GM18502 (cell line): ENCODE data around the gene DYNC1H1.

ENCODE experiments used
- ATAC-seq: cut with Tn5 transposase; IDR thresholded peaks from one replicate; pipeline ENCODE4 v1.9.1; 2021; ENCODE audit warnings: mild to moderate bottlenecking; ENCODE audit not compliant: unreplicated experiment, poor library complexity

DYNC1H1 gene

DNA sequence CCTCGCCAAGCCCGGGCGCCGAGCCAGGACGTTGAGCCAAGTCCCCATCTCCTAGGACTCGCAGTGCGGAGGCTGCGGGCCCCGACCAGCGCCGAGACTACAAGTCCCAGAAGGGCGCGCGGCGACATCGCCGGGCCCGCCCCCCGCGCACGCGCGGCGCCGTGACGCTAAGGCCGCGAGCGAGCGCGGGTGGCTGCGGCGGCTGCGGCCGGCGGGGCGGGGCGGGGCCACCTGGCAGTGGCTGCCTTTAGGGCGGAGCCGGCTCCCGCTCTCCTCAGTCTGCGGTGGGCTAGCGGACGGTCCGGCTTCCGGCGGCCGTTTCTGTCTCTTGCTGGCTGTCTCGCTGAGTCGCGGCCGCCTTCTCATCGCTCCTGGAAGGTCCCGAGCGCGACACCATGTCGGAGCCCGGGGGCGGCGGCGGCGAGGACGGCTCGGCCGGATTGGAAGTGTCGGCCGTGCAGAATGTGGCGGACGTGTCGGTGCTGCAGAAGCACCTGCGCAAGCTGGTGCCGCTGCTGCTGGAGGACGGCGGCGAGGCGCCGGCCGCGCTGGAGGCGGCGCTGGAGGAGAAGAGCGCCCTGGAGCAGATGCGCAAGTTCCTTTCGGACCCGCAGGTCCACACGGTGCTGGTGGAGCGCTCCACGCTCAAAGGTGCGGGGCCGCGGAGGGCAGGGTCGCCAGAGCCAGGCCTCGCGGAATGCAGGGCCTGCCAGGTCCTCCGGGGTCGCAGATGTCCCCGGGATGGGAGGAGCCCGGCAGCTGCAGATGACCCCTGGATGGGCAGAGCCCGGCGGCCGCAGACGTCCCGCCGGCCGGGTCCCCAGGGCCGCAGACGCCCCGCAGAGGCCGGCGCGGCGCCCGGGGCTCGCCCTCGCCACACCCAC lies at the start of gene DYNC1H1:
Gene DYNC1H1, plus strand, starts transcription at position 277 of the 884 bp plus-strand sequence. Its CDS starts 119 bp downstream, at position 396.
- peak; percentile 84 for ATAC-seq

DNA sequence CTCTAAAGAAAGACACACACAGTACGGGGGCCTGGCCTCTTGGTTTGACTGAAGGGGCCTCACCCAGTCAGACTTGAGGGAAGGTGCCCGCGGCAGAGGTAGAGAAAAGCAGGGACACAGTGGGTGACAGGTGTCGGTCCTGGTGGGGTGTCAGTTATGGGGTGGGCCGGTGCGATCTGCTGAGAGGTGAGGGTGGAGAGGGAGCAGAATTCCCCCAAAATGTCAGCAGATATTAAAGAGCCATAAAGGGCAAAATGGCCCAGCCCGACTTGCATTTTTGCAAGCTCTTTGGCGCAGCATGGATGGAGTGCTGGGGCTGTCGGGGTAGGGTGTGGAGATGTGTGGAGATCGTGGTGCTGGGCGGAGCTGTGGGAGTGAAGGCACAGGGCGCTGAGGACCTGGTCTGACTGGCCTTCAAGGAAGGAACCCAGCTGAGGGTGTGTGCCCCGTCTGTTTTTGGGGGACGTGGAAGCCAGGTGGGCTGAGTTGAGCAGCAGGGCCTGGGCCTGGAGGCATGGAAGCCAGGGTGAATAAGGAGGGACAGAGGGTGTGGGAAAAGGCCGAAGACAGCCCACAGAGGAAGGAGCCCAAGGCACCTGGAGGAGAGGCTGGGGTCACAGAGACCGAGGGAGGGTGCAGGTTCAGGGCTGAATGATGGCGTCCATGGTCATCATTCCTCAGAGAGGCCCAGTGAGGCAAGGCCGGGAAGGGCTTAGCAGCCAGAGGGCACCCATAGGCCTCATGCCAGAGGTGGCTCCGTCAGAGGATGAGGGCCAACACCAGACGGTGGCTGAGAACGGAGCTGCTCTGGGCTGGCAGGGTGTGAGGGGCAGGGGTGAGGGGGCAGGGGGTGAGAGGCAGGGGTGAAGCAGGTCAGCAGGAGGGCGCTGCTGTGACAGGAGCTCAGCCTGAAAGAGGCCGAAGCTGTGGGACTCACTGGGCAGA lies 48.2 kb upstream of the DYNC1H1 start:
- no peak for ATAC-seq

DNA sequence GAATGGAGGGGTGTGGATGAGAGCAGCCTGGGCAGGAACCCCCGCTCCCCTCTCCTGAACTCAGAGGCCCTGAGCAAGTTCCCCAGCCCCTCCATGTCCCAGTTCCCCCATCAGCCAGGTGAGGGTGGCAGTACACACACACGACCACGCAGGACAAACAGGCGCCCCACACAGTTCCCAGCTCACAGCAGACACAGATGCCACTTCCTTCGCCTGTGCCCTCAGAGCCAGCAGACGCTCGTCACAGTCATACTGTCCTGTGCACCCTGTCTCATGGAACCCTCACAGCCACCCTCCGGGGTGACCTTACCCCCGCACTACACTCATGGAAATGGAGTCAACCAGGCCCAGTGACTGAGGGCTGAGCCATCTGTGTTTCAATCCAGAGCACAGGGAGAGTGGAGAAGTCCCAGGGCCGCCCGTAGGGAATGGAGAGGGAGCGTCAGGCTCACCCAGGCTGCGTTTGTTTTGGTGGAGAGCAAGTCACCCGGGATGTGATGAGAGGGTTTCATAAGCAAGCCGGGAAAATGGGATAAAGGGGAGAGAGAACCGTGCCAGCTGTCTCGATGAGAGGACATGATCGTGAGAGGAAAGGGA lies 47.5 kb upstream of the DYNC1H1 start:
- no peak for ATAC-seq

DNA sequence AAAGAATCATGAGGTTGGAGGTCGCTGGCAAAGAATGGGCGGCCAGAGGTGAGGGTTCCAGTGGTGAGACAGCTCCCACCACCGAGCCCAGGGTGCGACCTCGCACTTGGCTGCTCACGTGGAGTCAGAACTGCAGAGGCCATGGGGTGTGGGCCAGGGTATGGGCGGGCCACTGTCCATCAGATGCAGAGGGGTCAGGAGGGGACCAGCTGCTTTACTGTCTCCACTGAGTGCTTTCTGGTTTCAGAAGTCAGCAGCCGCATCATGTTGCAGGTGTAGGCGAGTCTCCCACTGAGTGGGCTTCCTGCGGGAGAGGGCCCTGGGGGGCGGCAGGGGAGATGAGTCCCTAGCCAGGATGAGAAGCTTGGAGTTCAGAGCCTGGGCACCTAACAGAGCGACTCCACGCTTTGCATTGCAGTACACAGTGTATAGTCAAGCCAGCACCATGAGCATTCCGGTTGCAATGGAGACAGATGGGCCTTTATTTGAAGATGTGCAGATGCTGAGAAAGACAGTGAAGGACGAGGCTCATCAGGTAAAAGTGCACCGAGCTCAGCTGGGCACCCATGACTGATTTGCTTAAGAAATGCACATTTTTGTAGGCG lies 46.9 kb upstream of the DYNC1H1 start:
- ATAC-seq: no peak

DNA sequence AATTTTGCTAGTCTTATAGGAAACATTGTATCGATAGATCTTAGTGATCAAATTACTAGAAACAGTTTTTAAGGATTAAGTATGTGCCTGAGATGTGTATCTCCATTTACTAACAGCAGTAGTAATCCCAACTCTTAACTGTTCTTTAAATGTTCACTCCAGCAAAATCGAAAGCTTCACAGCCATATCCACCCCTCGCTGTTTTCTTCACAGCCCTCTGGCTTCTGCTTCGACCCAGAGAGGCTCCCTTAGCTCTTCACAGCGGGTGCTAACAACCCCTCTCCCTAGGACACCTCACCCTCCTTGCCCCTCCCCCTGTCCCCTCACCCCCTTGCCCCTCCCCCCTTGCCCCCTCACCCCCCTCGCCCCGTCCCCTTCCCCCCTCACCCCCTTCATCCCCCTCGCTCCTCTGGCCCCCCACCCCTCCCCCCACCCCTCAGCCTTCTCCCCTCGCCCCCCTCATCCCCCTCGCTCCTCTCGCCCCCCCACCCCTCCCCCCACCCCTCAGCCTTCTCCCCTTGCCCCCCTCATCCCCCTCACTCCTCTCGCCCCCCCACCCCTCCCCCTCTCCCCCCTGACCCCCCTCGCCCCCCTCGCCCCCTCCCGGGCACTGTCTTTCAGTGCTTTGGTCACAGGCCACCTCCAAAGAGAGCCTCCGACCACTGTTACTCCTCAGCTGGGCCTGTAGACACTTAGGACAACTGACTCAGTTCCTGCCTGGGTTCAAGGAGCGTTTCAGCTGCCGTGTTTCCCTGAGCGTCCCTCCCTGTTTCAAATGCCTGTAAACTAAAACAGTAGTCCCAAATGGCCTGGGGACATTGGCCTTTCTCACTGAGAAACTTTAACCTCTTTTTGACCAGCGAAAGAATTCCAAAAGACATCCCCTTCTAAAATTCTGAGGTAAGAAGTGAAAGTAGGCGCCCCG lies 46.0 kb upstream of the DYNC1H1 start:
- no peak for ATAC-seq

DNA sequence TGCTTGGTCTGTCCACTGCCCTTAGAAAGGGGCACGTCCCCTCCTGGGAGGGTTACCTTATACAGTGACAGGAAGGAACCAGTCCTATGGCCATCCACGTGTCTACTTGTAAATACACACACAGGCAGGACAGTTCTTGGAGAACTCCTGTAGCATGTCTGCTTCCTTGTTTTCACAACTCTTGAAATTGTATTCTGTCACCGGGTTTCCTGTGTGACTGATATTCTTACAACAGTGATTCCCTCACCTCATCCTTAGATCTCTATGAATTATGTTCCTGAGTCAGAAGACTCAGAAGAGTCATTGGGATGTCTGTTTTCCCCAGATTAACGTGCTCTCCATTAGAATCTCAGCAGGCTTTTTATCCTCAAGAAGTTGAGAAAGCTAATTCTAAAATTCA lies 44.1 kb upstream of the DYNC1H1 start:
- ATAC-seq: no peak

DNA sequence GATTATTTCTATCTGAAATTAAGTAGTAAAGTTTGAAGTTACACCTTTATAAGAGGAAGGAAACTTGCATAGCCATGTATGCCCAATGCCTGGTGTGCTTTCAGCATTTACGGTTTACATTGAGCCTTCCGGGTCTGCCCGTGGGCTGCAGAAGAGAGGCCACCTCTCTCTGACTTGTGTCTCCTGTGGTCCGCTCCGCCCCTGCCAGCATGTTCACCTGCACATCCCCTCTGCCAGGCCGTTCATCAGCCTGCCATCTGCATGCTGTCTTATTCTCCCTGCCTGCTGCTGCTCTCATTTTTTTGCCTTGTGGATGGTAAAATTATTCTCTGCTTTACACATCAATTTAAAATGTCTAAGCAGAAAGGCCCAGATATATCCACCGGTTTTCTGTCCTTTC lies 41.5 kb upstream of the DYNC1H1 start:
- ATAC-seq: no peak

DNA sequence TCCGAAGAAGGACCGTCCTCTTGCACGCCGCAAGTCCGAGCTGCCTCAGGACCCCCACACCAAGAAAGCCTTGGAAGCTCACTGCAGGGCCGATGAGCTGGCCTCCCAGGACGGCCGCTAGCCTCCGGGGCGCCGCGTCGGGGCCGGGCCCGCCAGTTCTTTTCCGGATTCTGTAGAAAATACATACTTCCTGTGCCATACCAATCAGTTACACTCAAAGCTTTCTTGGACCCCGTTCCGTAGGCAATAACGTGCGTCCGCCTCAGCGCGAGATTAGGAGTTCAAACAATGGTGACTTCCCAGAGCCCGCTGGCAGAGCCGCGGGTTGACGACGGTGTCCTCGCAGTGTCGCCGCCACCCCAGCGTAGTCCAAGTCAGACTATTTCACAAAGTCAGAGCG lies 39.2 kb upstream of the DYNC1H1 start:
- no peak for ATAC-seq

DNA sequence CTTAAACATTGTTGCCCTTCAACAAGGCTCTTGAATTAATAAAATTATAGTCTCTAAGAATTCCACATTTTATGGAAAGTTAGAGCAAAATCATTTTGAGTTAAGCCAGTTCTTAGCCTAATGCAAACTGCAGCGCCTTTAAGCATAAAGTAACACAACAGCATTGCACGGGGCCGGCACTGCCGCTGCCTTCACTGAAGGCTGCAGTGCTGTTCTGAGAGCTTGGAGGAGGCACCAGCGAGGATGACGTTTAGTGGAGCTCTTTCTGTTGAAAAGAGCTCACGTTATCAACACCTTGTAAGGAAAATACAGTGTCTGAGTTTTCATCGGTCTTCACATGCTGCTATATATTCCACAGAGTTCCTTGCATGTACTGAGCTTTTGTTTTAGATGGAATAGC lies 38.3 kb upstream of the DYNC1H1 start:
- no peak for ATAC-seq

DNA sequence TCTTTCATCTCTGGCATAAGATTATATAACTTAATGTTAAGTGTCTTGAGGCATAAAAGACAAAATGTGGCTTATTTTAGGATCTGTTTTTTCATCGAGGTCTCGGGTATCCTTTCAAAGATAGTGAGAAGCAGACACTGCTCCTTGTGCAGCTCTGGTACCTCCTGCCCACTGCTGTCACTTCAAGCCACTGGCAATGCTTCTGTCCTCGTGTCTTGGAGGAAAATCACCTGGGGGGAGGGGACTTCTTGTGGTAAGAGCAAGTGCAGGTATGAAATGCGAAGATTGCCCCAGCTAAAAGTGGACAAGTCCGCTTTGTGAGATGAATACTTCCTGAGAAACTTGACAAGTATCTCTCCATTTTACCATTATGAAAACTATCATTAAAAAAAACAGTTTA lies 37.8 kb upstream of the DYNC1H1 start:
- ATAC-seq: no peak

DNA sequence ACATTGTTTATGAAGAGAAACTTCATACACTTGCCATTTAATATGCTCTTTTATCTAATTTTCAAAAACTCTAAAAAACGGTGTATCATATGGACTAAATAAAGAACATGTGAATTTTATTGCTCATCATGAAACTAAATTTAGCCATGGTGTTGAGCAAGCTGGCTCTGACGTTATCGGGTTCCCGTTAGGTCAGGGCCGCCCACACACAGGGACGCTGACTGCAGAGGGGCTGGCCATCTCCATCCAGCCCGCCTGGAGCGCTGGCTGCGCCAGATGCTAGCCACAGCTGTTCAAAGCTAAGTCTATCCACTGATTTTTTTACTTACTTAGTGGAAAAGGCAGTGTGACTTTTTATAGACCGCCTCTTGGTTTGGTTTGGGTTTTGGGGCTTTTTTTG lies 36.5 kb upstream of the DYNC1H1 start:
- no peak for ATAC-seq

DNA sequence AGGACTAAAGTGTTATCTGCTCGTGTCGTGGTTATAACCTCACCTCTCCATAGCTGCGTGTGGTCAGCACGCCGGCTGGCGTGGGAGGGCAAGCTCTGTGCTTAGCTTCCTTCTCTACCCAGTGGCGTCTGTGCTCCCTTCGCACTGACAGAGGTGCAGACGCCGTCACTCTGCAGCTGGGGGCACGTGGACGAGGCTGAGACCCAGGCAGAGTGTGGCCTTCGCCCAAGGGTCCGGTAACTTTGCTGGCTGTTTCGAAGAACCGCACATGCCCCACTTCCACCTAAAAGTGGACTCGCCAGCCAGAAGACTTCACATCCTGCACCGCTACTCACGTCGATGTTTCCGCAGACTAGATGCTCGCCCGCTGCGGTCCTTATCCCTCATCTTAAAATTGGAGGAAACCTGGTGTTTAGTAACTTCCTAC lies 35.9 kb upstream of the DYNC1H1 start:
- ATAC-seq: no peak

DNA sequence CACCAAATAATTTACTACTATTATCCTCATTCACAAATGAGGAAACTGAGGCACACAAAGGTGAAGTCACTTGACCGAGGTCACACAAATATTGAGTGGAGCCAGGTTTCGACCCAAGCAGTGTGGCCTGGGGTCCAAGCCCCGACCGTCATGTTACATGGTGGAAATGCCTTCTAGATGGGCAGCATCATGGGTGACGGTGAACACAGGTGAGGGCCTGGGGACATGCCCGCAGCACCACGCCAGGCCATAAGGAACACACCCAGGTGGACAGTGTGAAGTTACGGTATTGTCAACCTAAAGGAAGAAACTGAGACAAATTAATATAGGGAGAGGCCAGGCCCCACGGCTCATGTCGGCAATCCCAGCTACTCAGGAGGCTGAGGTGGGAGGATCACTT lies 35.3 kb upstream of the DYNC1H1 start:
- ATAC-seq: no peak

DNA sequence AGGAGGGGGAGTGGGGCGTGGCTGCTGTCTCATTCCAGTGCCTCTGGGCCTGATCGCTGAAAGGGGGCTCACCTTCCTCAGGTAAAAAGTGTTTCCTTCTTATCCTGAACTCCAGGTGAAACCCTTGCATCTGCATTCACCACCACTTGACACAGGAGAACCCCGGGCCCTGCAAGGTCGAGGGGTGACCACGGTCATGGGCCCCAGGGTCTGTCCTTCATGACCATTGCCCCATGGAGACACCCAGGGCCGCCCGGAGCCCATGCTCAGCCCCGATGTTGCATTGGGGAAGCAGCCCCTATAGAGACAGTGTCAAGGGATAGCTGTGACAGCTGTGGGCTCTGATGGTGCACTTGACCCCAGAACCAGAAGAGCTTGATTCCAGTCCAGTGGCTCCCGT lies 34.4 kb upstream of the DYNC1H1 start:
- no peak for ATAC-seq

DNA sequence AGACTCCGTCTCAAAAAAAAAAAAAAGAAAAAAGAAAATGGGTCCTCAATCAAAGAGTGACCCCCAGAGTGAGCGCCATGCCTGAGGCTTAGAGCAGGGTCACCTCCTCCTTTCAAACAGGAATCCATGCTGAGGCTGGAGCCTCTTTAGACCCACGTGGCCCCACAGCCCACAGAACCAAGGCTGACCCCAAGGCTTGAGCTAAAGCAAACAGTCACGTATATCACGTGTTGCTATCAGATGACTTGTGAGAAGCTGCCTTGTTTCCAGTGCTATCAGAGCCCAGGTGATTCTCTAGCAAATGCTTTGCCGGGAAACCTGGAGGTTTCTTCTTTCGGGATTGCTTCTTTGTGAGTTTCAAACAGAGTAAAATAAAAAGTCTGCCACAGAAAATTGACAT lies 31.7 kb upstream of the DYNC1H1 start:
- ATAC-seq: no peak

DNA sequence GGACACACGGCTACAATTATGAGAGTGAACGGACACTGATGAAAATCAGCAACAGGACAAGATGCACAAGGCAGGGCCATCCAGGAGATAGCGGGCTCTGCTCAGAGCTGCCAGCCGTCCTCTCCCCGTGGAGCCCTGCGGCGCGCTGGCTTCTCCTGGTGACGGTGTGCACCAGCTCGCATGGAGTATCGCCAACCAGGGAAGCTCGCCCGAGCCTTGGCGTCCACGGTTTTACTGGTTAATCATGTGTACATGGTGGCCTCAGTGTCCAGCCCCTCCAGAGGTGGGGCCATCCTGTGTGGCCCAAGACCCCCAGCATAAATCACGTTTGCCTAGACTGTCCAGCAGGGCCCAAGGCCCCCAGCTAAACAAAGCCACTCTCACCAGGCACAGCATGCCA lies 31.2 kb upstream of the DYNC1H1 start:
- ATAC-seq: no peak

DNA sequence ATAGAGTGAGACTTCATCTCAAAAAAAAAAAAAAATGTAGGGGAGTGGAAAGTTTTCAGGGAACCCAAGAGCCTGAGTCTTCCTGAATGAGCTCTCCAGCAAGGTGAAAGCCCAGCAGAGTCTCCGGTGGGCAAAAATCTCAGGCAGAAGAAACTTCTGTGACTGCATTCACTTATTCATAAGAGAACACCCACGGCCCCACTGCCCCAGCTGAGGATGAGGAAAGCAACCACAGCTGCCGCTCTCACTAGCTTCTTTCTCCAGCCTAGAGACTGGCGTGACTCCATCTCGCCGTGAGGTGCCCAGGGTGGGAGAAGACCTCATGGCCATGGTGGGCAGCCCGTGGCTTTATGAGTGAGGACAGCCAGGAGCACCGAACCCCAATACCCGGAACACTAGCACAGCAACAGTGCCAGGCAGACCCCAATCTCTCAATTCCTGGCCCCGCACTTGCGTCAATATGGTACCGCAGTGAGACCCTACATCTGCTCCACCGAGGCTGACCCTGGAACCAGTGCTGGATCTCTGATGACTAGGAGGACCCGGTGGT lies 29.7 kb upstream of the DYNC1H1 start:
- no peak for ATAC-seq

DNA sequence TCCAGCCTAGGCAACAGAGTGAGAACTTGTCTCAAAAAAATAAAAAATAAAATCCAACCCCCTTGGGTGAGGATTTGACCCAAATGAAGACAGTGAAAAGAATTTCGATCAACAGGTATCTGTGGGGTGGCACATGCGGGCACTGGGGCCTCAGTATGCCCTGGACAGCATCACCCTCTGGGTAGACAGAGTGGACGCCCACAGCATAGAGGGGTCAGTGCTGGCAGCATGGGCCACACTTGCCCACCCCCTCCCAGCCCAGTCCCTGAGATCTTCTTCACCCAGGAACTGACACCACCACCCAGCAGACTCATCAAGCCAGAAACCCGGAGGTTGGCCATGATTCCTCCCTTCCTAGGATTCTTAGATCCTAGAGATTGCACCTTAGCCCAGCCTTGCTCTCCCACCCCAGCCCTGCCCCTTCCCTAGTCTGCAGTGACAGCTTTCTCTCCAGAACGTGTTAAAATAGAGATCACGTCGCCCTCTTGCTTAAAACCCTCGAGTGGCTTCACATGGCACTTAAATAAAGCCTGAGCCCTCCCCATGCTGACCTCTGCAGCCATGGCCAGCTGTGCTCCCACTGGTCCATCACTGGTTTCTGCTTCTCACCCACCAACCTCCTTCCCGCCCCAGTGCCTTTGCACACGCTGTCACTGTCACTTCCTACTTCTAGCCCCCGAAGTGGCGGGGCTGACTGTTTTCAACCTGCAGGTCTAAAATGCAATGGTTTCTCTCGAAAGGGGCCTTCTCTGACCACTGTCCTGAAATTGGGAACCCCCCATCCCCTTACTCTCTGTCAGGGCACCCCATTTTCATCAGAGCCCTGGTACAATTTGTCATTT lies 26.2 kb upstream of the DYNC1H1 start:
- no peak for ATAC-seq
